ENCODE results near the gene ZNF79. TPM values are rescaled to one million over a fixed set of nuclear protein-coding genes. Genes with fewer than 3 reads are reported as not detected.
A peak's percentile ranks its signal among the peaks of the same experiment; 100 is the strongest.

Gene ZNF79
- 11.9 and 13.3 TPM in 2 replicates for total RNA-seq

DNA sequence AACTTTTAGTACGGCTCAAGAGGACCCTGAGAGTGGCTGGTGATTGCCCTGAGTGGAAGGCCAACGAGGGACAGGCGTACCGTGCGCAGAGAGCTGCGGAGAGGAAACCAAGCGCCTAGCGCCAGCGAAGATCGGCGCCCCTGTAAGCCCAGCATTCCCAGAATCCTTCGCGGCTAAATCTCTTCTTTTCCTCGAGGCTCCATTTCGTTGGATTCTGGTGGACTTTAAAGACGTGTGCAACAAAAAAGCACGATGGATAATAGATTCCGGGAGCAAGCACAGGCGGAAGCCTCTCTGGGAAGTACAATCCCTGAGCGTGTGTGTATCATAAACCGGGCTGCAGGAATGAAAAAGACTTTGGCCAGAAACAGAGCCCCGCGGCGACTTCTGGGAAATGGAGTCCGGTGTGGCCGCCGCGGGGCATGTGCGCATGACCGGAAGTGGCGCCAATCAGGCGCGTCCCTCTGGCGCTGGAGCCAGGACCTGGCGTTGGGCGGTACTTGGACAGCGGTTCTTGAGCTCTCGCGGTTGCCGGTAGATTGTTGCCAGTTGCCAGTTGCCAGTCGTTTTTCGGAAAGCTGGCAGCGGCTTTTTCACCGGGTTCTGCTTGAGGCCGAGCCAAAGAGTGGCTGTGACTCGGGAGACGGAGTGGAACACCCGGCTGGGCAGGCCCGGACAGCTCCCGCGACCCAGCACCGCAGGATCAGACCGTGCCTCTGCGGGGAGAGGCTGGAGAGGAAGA, at the start of gene ZNF79:
Gene ZNF79, plus strand, starts transcription at position 449 of the 742 bp plus-strand sequence. CDS start 406 bp downstream, outside the sequence.
- Histone ChIP-seq H3K9me3 (ENCODE audit: low read depth, low read length) (no peaks in the 10 kb centered on the region), H3K27ac (ENCODE audit: low read depth, low read length) (peak within 1 kb of the TSS; percentile 84), H3K4me3 (ENCODE audit: insufficient read depth, low read length) (peak within 1 kb of the TSS; percentile 99), H3K4me1 (ENCODE audit: insufficient read depth, low read length) (peaks cover 27% of the 10 kb centered on the region), H3K36me3 (ENCODE audit: insufficient read depth, low read length) (peaks cover 9% of the 10 kb centered on the region), H3K4me2 (ENCODE audit: insufficient read depth, low read length) (peak within 1 kb of the TSS; percentile 97), H2AFZ (ENCODE audit: low read length) (peak within 1 kb of the TSS; percentile 98), H3K79me2 (ENCODE audit: insufficient read depth, low read length) (peaks cover 57% of the 10 kb centered on the region), H4K20me1 (ENCODE audit: insufficient read depth, low read length) (peaks cover 9% of the 10 kb centered on the region), H3K27me3 (ENCODE audit: insufficient read depth, low read length) (no peaks in the 10 kb centered on the region)
- peak; percentile 99 for DNase-seq (ENCODE audit: insufficient read length, low spot score, missing footprints)
- TF ChIP-seq, protein P1, sequence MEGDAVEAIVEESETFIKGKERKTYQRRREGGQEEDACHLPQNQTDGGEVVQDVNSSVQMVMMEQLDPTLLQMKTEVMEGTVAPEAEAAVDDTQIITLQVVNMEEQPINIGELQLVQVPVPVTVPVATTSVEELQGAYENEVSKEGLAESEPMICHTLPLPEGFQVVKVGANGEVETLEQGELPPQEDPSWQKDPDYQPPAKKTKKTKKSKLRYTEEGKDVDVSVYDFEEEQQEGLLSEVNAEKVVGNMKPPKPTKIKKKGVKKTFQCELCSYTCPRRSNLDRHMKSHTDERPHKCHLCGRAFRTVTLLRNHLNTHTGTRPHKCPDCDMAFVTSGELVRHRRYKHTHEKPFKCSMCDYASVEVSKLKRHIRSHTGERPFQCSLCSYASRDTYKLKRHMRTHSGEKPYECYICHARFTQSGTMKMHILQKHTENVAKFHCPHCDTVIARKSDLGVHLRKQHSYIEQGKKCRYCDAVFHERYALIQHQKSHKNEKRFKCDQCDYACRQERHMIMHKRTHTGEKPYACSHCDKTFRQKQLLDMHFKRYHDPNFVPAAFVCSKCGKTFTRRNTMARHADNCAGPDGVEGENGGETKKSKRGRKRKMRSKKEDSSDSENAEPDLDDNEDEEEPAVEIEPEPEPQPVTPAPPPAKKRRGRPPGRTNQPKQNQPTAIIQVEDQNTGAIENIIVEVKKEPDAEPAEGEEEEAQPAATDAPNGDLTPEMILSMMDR (IDR thresholded peaks at IDR 0.05; ENCODE audit: extremely low read depth, low read depth, low read length), result no peak

DNA sequence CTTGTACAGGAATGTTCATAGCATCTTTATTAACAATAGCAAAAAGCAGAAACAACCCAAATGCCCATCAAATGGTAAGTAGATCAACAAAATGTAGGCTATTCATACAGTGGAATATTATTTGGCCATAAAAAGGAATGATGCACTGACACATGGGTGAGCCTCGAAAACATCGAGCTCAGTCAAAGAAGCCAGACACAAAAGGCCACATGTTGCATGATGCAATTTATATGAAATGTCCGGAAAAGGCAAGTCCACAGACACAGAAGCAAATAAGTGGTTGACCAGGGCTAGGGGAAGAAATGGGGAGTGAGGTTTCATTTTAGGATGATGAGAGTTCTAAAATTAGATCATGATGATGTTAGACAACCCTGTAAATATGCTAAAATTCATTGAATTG, 43.7 kb upstream of the ZNF79 start:
- H3K79me2 ChIP-seq (ENCODE audit: insufficient read depth, low read length), result no peaks in the 10 kb centered on the region
- H2AFZ ChIP-seq (ENCODE audit: low read length), result no peak overlapping the region
- no peaks in the 10 kb centered on the region for H3K9me3 ChIP-seq (ENCODE audit: low read depth, low read length)
- no peak overlapping the region for H3K4me3 ChIP-seq (ENCODE audit: insufficient read depth, low read length)
- DNase-seq (ENCODE audit: insufficient read length, low spot score, missing footprints), result no peak
- TF ChIP-seq, protein P1 (IDR thresholded peaks at IDR 0.05; ENCODE audit: extremely low read depth, low read depth, low read length), result no peak
- H3K27me3 ChIP-seq (ENCODE audit: insufficient read depth, low read length), result peaks cover 41% of the 10 kb centered on the region
- H3K27ac ChIP-seq (ENCODE audit: low read depth, low read length), result no peak overlapping the region
- H3K36me3 ChIP-seq (ENCODE audit: insufficient read depth, low read length), result no peaks in the 10 kb centered on the region
- no peaks in the 10 kb centered on the region for H4K20me1 ChIP-seq (ENCODE audit: insufficient read depth, low read length)
- H3K4me1 ChIP-seq (ENCODE audit: insufficient read depth, low read length), result no peaks in the 10 kb centered on the region
- no peak overlapping the region for H3K4me2 ChIP-seq (ENCODE audit: insufficient read depth, low read length)

DNA sequence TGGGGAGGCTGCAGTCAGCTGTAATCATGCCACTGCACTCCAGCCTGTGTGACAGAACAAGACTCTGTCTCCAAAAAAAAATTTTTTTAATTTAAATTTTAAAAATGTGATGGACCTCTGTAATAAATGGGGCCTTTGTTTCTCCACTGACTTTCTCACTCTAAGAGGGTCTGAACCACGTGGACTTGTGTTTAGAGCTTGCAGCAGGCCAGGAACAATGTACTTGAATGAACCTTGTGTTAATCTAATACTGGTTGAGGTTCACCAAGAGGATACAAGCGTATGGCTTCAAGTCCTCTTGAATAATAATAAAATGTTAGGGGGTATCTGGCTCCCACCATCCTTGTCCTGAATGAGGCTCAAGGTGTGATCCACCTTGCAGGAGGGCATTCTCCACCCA, 41.6 kb upstream of the ZNF79 start:
- H3K27me3 ChIP-seq (ENCODE audit: insufficient read depth, low read length), result peaks cover 59% of the 10 kb centered on the region
- no peak overlapping the region for H3K27ac ChIP-seq (ENCODE audit: low read depth, low read length)
- no peaks in the 10 kb centered on the region for H3K9me3 ChIP-seq (ENCODE audit: low read depth, low read length)
- no peak overlapping the region for H3K4me2 ChIP-seq (ENCODE audit: insufficient read depth, low read length)
- no peaks in the 10 kb centered on the region for H3K36me3 ChIP-seq (ENCODE audit: insufficient read depth, low read length)
- H3K4me3 ChIP-seq (ENCODE audit: insufficient read depth, low read length), result no peak overlapping the region
- H3K4me1 ChIP-seq (ENCODE audit: insufficient read depth, low read length), result no peaks in the 10 kb centered on the region
- H3K79me2 ChIP-seq (ENCODE audit: insufficient read depth, low read length), result no peaks in the 10 kb centered on the region
- H4K20me1 ChIP-seq (ENCODE audit: insufficient read depth, low read length), result no peaks in the 10 kb centered on the region
- no peak for DNase-seq (ENCODE audit: insufficient read length, low spot score, missing footprints)
- H2AFZ ChIP-seq (ENCODE audit: low read length), result no peak overlapping the region
- TF ChIP-seq, protein P1 (IDR thresholded peaks at IDR 0.05; ENCODE audit: extremely low read depth, low read depth, low read length), result no peak

DNA sequence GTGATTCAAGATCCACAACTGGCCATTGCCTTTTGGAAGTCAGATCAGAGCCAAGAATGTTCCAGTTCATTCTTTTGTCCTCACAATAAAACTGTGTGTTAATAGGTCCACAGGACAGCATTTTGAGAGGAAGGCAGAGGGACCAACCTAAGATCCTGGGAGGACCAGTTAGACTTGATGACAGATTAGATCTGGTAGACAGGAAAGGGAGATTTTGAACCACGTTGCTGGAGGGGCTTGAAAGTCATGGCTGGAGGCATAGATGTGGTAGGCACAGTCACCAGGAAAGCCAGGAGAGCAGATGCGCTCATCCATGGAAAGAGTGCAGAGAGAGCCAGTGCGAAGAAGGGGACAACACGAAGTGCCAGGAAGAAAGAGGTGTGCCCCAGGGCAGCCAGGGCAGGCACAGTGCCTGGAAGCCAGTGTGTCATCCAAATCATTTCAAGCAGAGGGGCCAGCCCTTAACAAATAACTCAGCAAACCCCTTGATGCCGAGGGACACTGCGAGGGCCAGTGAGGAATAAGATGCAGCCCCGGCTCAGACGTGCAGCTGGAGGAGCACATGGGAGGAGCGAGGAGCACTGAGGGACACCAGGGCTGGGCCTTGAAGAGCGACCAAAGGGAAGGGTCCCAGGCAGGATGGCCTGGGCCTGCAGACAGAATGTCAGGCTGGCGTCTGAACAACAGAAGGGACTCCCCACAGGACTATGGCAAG, 40.0 kb upstream of the ZNF79 start:
- Histone ChIP-seq H3K27me3 (ENCODE audit: insufficient read depth, low read length) (peaks cover 59% of the 10 kb centered on the region), H2AFZ (ENCODE audit: low read length) (no peak overlapping the region), H3K79me2 (ENCODE audit: insufficient read depth, low read length) (no peaks in the 10 kb centered on the region), H3K4me2 (ENCODE audit: insufficient read depth, low read length) (no peak overlapping the region), H3K4me3 (ENCODE audit: insufficient read depth, low read length) (no peak overlapping the region), H3K36me3 (ENCODE audit: insufficient read depth, low read length) (no peaks in the 10 kb centered on the region), H3K4me1 (ENCODE audit: insufficient read depth, low read length) (peaks cover 8% of the 10 kb centered on the region), H4K20me1 (ENCODE audit: insufficient read depth, low read length) (no peaks in the 10 kb centered on the region), H3K9me3 (ENCODE audit: low read depth, low read length) (no peaks in the 10 kb centered on the region), H3K27ac (ENCODE audit: low read depth, low read length) (no peak overlapping the region)
- TF ChIP-seq, protein P1 (IDR thresholded peaks at IDR 0.05; ENCODE audit: extremely low read depth, low read depth, low read length), result no peak
- peak; percentile 75 for DNase-seq (ENCODE audit: insufficient read length, low spot score, missing footprints)

All from osteoblast (primary cell).